ENCODE results near the gene CPLX3. TPM values are rescaled to one million over a fixed set of nuclear protein-coding genes. Genes with fewer than 3 reads are reported as not detected.
"Not testable (repeated sequence)": the region's sequence is repeated elsewhere in the genome, so short reads cannot be mapped to it uniquely, and the experiment has no call there.

The CPLX3 gene
- total RNA-seq, 2 experiments from 2014 or later, result 0.17 to 0.28 TPM

GRCh38 chr15:74783808-74784175 is 42.6 kb upstream of the CPLX3 start:
- no peak for DNase-seq
- Mint-ChIP-seq H3K27me3 (no peaks in the 10 kb centered on the region), H3K36me3 (peaks cover 22% of the 10 kb centered on the region), H3K4me3 (peak overlapping the region; percentile 88), H3K27ac (peak overlapping the region; percentile 98), H3K4me1 (peaks cover 52% of the 10 kb centered on the region), H3K9me3 (no peaks in the 10 kb centered on the region)
- POLR2A ChIA-PET, result interaction anchor here (0.8 to 21.9 kb wide), 12 partner anchors 5 to 418 kb away, joined by 3 to 709 read pairs (median 4); partner anchors contain the start of genes ARID3B, C15orf39, COX5A and CSK
- no peak for ATAC-seq (ENCODE audit: low read depth)

GRCh38 chr15:74784426-74785193 is 41.8 kb upstream of the CPLX3 start:
- no peak for ATAC-seq (ENCODE audit: low read depth)
- Mint-ChIP-seq H3K27me3 (no peaks in the 10 kb centered on the region), H3K4me3 (peak overlapping the region; percentile 88), H3K36me3 (peaks cover 25% of the 10 kb centered on the region), H3K27ac (peak overlapping the region; percentile 98), H3K9me3 (no peaks in the 10 kb centered on the region), H3K4me1 (peaks cover 50% of the 10 kb centered on the region)
- POLR2A ChIA-PET, result interaction anchor here (0.6 to 21.9 kb wide), 9 partner anchors 6 to 239 kb away, joined by 3 to 709 read pairs (median 5); partner anchors contain the start of genes COX5A, CSK and FAM219B
- DNase-seq, result no peak

- H3K36me3 Mint-ChIP-seq, result peaks cover 26% of the 10 kb centered on the region
Observed at GRCh38 chr15:74785194-74786032, 41.0 kb upstream of the CPLX3 start.

GRCh38 chr15:74786081-74786480 is 40.3 kb upstream of the CPLX3 start:
- H3K27ac Mint-ChIP-seq, result peak overlapping the region; percentile 98
- peak overlapping the region; percentile 88 for H3K4me3 Mint-ChIP-seq
- H3K9me3 Mint-ChIP-seq; ATAC-seq (ENCODE audit: low read depth); H3K27me3 Mint-ChIP-seq; DNase-seq: not testable (repeated sequence)
- peaks cover 29% of the 10 kb centered on the region for H3K36me3 Mint-ChIP-seq
- H3K4me1 Mint-ChIP-seq, result peaks cover 46% of the 10 kb centered on the region
- POLR2A ChIA-PET, result interaction anchor here (1.4 to 21.9 kb wide), 3 partner anchors 7 to 87 kb away, joined by 4 to 709 read pairs (median 709); partner anchors contain the start of genes CSK and SCAMP2

More at GRCh38 chr15:74785194-74786032, 41.0 kb upstream of the CPLX3 start:
- Mint-ChIP-seq H3K4me3 (peak overlapping the region; percentile 88), H3K4me1 (peaks cover 47% of the 10 kb centered on the region), H3K27ac (peak overlapping the region; percentile 98), H3K27me3 (no peaks in the 10 kb centered on the region), H3K9me3 (no peaks in the 10 kb centered on the region)
- POLR2A ChIA-PET, result interaction anchor here (0.6 to 21.9 kb wide), 4 partner anchors 7 to 171 kb away, joined by 5 to 709 read pairs (median 358); partner anchors contain the start of gene CSK
- ATAC-seq (ENCODE audit: low read depth) (no peak), DNase-seq (peak; percentile 63)

GRCh38 chr15:74786551-74787165 is 39.8 kb upstream of the CPLX3 start:
- peaks cover 48% of the 10 kb centered on the region for H3K4me1 Mint-ChIP-seq
- H3K27me3 Mint-ChIP-seq, result no peaks in the 10 kb centered on the region
- peaks cover 35% of the 10 kb centered on the region for H3K36me3 Mint-ChIP-seq
- POLR2A ChIA-PET, result interaction anchor here (0.5 to 21.9 kb wide), 16 partner anchors 6 to 409 kb away, joined by 3 to 709 read pairs (median 6); partner anchors contain the start of genes ARID3B, COX5A, CSK and FAM219B
- ATAC-seq (ENCODE audit: low read depth) (no peak), DNase-seq (peak; percentile 58)
- peak overlapping the region; percentile 88 for H3K4me3 Mint-ChIP-seq
- peak overlapping the region; percentile 98 for H3K27ac Mint-ChIP-seq
- no peaks in the 10 kb centered on the region for H3K9me3 Mint-ChIP-seq

GRCh38 chr15:74787251-74788041 is 39.0 kb upstream of the CPLX3 start:
- ATAC-seq (ENCODE audit: low read depth) (peak; percentile 70), DNase-seq (peak; percentile 89)
- Mint-ChIP-seq H3K4me3 (peak overlapping the region; percentile 88), H3K27me3 (no peaks in the 10 kb centered on the region), H3K36me3 (peaks cover 39% of the 10 kb centered on the region), H3K27ac (peak overlapping the region; percentile 98), H3K4me1 (peaks cover 55% of the 10 kb centered on the region), H3K9me3 (no peaks in the 10 kb centered on the region)
- POLR2A ChIA-PET, result interaction anchor here (0.5 to 21.9 kb wide), 19 partner anchors 5 to 793 kb away, joined by 3 to 709 read pairs (median 4); partner anchors contain the start of genes ARID3B, COX5A, CSK and FAM219B

- Mint-ChIP-seq H3K27me3 (no peaks in the 10 kb centered on the region), H3K36me3 (peaks cover 36% of the 10 kb centered on the region), H3K27ac (peak overlapping the region; percentile 98), H3K9me3 (no peaks in the 10 kb centered on the region), H3K4me1 (peaks cover 62% of the 10 kb centered on the region), H3K4me3 (peak overlapping the region; percentile 88)
- DNase-seq (no peak), ATAC-seq (ENCODE audit: low read depth) (no peak)
- POLR2A ChIA-PET, result interaction anchor here (0.7 to 21.9 kb wide), 16 partner anchors 5 to 794 kb away, joined by 3 to 709 read pairs (median 6); partner anchors contain the start of genes ARID3B, COX5A, CSK and FAM219B
Observed at GRCh38 chr15:74788042-74788682, 38.3 kb upstream of the CPLX3 start.

- Mint-ChIP-seq H3K27me3 (no peaks in the 10 kb centered on the region), H3K27ac (peak overlapping the region; percentile 98), H3K36me3 (peaks cover 33% of the 10 kb centered on the region), H3K9me3 (no peaks in the 10 kb centered on the region), H3K4me3 (peak overlapping the region; percentile 88), H3K4me1 (peaks cover 68% of the 10 kb centered on the region)
- DNase-seq (peak; percentile 83), ATAC-seq (ENCODE audit: low read depth) (peak; percentile 35)
- POLR2A ChIA-PET, result interaction anchor here (1.2 to 21.9 kb wide), 8 partner anchors 4 to 386 kb away, joined by 4 to 709 read pairs (median 8); partner anchors contain the start of genes ARID3B, COX5A, CSK and FAM219B
Observed at GRCh38 chr15:74788683-74789151, 37.7 kb upstream of the CPLX3 start.

GRCh38 chr15:74789171-74789631 is 37.2 kb upstream of the CPLX3 start:
- peaks cover 31% of the 10 kb centered on the region for H3K36me3 Mint-ChIP-seq
- no peaks in the 10 kb centered on the region for H3K27me3 Mint-ChIP-seq
- POLR2A ChIA-PET, result interaction anchor here (0.6 to 21.9 kb wide), 6 partner anchors 3 to 164 kb away, joined by 3 to 709 read pairs (median 4); partner anchors contain the start of genes CSK, CYP1A1 and MPI
- peak overlapping the region; percentile 88 for H3K4me3 Mint-ChIP-seq
- no peak for ATAC-seq (ENCODE audit: low read depth)
- H3K4me1 Mint-ChIP-seq, result peaks cover 69% of the 10 kb centered on the region
- H3K9me3 Mint-ChIP-seq, result no peaks in the 10 kb centered on the region
- peak overlapping the region; percentile 98 for H3K27ac Mint-ChIP-seq
- DNase-seq, result no peak

- Mint-ChIP-seq H3K27me3 (no peaks in the 10 kb centered on the region), H3K27ac (peak overlapping the region; percentile 98), H3K36me3 (peaks cover 28% of the 10 kb centered on the region), H3K4me3 (peak overlapping the region; percentile 88), H3K4me1 (peaks cover 70% of the 10 kb centered on the region), H3K9me3 (no peaks in the 10 kb centered on the region)
- ATAC-seq (ENCODE audit: low read depth) (no peak), DNase-seq (no peak)
- POLR2A ChIA-PET, result interaction anchor here (0.6 to 21.9 kb wide), 8 partner anchors 3 to 412 kb away, joined by 3 to 709 read pairs (median 4); partner anchors contain the start of genes C15orf39, CSK and CYP1A1
Observed at GRCh38 chr15:74789741-74790079, 36.7 kb upstream of the CPLX3 start.

Measured in activated naive CD8-positive, alpha-beta T cell treated with anti-CD3 and anti-CD28 coated beads, Interleukin-2, amount 10 ng/mL, durations not matched to agents 7 days and 5 days (primary cell).